ENCODE data around the gene ZRSR2. TPM values are rescaled to one million over a fixed set of nuclear protein-coding genes. Genes with fewer than 3 reads are reported as not detected.

Gene ZRSR2
- polyA plus RNA-seq, 1 donor from 2014 or later: 11.2 TPM

DNA sequence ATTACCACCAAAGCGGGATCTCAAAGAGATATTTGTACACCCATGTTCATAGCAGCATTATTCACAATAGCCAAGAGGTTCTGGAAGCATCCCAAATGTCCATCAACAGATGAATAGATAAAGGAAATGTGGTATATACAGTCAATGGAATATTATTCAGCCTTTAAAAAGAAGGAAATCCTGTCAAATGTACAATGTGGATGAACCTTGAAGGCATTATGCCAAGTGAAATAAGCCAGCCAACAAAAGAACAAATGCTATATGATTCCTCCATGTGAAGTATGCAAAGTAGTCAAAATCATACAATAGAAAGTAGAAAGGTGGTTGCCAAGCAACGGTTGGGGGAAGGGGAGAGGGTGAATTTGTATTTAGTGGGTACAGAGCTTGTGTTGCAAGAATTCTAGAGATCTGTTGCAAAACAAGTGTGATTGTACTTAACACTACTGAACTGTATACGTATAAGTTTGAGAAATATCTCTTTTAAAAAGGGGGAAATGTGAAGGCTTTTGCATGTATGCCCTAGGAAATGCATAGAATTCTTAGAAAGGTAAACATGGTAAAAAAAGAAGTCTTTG lies 5.0 kb upstream of the ZRSR2 start:
- Histone ChIP-seq H2AFZ (ENCODE audit: low read depth, low read length) (no peak overlapping the region), H3K9ac (ENCODE audit: low read length) (no peak overlapping the region), H3F3A (ENCODE audit: insufficient read depth, low read length, poor library complexity, severe bottlenecking) (no peaks in the 10 kb centered on the region), H3K36me3 (ENCODE audit: insufficient read depth, low read length) (no peaks in the 10 kb centered on the region), H3K9me3 (ENCODE audit: low read length) (no peaks in the 10 kb centered on the region), H3K79me2 (replicated peaks; ENCODE audit: insufficient read depth, low read length) (no peaks in the 10 kb centered on the region), H3K4me2 (ENCODE audit: low read length) (no peak overlapping the region), H3K27me3 (ENCODE audit: insufficient read depth, low read depth, low read length) (no peaks in the 10 kb centered on the region), H3K9me2 (ENCODE audit: insufficient read depth, low read length) (no peaks in the 10 kb centered on the region), H4K20me1 (ENCODE audit: insufficient read depth) (no peaks in the 10 kb centered on the region), H3K4me3 (ENCODE audit: low read length) (no peak overlapping the region), H3K27ac (ENCODE audit: low read length) (no peak overlapping the region)
- TF ChIP-seq RAD21 (conservative IDR thresholded peaks at IDR 0.05): no peak

DNA sequence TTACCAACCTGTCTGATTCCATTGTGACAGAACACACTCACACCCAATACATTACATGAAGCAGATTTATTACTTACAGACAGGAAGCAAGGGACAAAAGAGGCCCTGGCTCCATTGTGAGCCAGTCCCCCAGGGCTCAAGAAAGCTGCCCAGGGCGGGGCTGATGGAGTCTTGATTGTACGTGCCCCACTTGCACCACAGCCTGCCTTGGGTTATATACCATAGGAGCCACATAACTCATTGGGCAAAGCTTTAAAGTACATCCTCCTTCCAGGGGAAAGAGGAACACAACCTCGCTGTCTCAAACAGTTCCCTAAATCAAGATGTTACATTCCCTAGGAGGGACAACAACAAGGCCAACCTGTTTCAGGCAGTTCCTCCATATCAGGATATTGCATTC lies 3.4 kb upstream of the ZRSR2 start:
- Histone ChIP-seq H3K36me3 (ENCODE audit: insufficient read depth, low read length) (no peaks in the 10 kb centered on the region), H3K9me3 (ENCODE audit: low read length) (no peaks in the 10 kb centered on the region), H3K27me3 (ENCODE audit: insufficient read depth, low read depth, low read length) (no peaks in the 10 kb centered on the region), H3K79me2 (replicated peaks; ENCODE audit: insufficient read depth, low read length) (no peaks in the 10 kb centered on the region), H2AFZ (ENCODE audit: low read depth, low read length) (no peak overlapping the region), H3K4me2 (ENCODE audit: low read length) (no peak overlapping the region), H4K20me1 (ENCODE audit: insufficient read depth) (no peaks in the 10 kb centered on the region), H3K4me3 (ENCODE audit: low read length) (no peak overlapping the region), H3F3A (ENCODE audit: insufficient read depth, low read length, poor library complexity, severe bottlenecking) (no peaks in the 10 kb centered on the region), H3K9me2 (ENCODE audit: insufficient read depth, low read length) (no peaks in the 10 kb centered on the region), H3K27ac (ENCODE audit: low read length) (no peak overlapping the region), H3K9ac (ENCODE audit: low read length) (no peak overlapping the region)
- TF ChIP-seq, protein P1, sequence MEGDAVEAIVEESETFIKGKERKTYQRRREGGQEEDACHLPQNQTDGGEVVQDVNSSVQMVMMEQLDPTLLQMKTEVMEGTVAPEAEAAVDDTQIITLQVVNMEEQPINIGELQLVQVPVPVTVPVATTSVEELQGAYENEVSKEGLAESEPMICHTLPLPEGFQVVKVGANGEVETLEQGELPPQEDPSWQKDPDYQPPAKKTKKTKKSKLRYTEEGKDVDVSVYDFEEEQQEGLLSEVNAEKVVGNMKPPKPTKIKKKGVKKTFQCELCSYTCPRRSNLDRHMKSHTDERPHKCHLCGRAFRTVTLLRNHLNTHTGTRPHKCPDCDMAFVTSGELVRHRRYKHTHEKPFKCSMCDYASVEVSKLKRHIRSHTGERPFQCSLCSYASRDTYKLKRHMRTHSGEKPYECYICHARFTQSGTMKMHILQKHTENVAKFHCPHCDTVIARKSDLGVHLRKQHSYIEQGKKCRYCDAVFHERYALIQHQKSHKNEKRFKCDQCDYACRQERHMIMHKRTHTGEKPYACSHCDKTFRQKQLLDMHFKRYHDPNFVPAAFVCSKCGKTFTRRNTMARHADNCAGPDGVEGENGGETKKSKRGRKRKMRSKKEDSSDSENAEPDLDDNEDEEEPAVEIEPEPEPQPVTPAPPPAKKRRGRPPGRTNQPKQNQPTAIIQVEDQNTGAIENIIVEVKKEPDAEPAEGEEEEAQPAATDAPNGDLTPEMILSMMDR (IDR thresholded peaks at IDR 0.05; ENCODE audit: poor library complexity, severe bottlenecking): no peak
- TF ChIP-seq EP300 (conservative IDR thresholded peaks at IDR 0.05; ENCODE audit: poor library complexity, severe bottlenecking) (no peak), POLR2AphosphoS5 (IDR thresholded peaks at IDR 0.05) (no peak), RAD21 (conservative IDR thresholded peaks at IDR 0.05) (no peak), MXI1 (conservative IDR thresholded peaks at IDR 0.05; ENCODE audit: poor library complexity, severe bottlenecking) (no peak)

DNA sequence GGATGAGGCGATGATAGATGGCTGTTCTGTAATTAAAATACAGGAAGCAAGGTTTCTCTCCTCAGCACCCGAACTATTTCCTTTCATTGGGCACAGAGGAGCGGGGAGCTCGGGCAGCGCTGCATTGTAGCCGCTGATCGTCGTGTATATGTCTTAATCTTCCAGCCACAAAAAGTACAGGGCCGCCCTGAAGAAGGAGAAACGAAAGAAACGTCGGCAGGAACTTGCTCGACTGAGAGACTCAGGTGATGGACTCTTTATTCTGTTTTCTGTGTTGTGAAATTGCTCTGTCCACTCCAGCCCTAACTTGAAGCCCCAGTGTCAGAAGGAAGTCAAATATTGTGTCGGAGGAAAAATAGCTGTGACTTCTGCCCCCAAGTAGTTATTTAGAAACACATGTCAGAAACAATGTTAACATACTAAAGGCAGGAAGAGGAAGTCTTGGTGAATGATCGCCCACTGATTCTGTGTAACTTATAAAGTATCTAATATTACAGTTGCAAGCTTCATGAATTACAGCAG lies 546 bp downstream of the ZRSR2 start:
- Histone ChIP-seq H3K4me3 (ENCODE audit: low read length) (peak overlapping the region; percentile 77), H3K36me3 (ENCODE audit: insufficient read depth, low read length) (no peaks in the 10 kb centered on the region), H3K9ac (ENCODE audit: low read length) (peak overlapping the region; percentile 84), H3F3A (ENCODE audit: insufficient read depth, low read length, poor library complexity, severe bottlenecking) (no peaks in the 10 kb centered on the region), H4K20me1 (ENCODE audit: insufficient read depth) (no peaks in the 10 kb centered on the region), H2AFZ (ENCODE audit: low read depth, low read length) (peak overlapping the region; percentile 80), H3K4me2 (ENCODE audit: low read length) (peak overlapping the region; percentile 59), H3K9me2 (ENCODE audit: insufficient read depth, low read length) (no peaks in the 10 kb centered on the region), H3K27me3 (ENCODE audit: insufficient read depth, low read depth, low read length) (no peaks in the 10 kb centered on the region), H3K9me3 (ENCODE audit: low read length) (no peaks in the 10 kb centered on the region), H3K27ac (ENCODE audit: low read length) (peak overlapping the region; percentile 91), H3K79me2 (replicated peaks; ENCODE audit: insufficient read depth, low read length) (no peaks in the 10 kb centered on the region)
- TF ChIP-seq MXI1 (conservative IDR thresholded peaks at IDR 0.05; ENCODE audit: poor library complexity, severe bottlenecking): no peak
- no peak for TF ChIP-seq POLR2AphosphoS5 (IDR thresholded peaks at IDR 0.05)
- TF ChIP-seq EP300 (conservative IDR thresholded peaks at IDR 0.05; ENCODE audit: poor library complexity, severe bottlenecking): no peak
- TF ChIP-seq RAD21 (conservative IDR thresholded peaks at IDR 0.05): no peak
- TF ChIP-seq, protein P1 (IDR thresholded peaks at IDR 0.05; ENCODE audit: poor library complexity, severe bottlenecking): no peak
- no peak for TF ChIP-seq TAF1 (IDR thresholded peaks at IDR 0.05; ENCODE audit: low read depth)
- no peak for TF ChIP-seq EZH2 (IDR thresholded peaks at IDR 0.05; ENCODE audit: borderline replicate concordance, insufficient read depth, low read length, poor library complexity, severe bottlenecking)
- TF ChIP-seq, protein P2, sequence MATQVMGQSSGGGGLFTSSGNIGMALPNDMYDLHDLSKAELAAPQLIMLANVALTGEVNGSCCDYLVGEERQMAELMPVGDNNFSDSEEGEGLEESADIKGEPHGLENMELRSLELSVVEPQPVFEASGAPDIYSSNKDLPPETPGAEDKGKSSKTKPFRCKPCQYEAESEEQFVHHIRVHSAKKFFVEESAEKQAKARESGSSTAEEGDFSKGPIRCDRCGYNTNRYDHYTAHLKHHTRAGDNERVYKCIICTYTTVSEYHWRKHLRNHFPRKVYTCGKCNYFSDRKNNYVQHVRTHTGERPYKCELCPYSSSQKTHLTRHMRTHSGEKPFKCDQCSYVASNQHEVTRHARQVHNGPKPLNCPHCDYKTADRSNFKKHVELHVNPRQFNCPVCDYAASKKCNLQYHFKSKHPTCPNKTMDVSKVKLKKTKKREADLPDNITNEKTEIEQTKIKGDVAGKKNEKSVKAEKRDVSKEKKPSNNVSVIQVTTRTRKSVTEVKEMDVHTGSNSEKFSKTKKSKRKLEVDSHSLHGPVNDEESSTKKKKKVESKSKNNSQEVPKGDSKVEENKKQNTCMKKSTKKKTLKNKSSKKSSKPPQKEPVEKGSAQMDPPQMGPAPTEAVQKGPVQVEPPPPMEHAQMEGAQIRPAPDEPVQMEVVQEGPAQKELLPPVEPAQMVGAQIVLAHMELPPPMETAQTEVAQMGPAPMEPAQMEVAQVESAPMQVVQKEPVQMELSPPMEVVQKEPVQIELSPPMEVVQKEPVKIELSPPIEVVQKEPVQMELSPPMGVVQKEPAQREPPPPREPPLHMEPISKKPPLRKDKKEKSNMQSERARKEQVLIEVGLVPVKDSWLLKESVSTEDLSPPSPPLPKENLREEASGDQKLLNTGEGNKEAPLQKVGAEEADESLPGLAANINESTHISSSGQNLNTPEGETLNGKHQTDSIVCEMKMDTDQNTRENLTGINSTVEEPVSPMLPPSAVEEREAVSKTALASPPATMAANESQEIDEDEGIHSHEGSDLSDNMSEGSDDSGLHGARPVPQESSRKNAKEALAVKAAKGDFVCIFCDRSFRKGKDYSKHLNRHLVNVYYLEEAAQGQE (IDR thresholded peaks at IDR 0.05; ENCODE audit: borderline replicate concordance): no peak
- no peak for TF ChIP-seq SMC3 (conservative IDR thresholded peaks at IDR 0.05; ENCODE audit: poor library complexity)

Measured in neural cell (in vitro differentiated cells).